Measurements from ENCODE around the gene ITPKC. TPM values are rescaled to one million over a fixed set of nuclear protein-coding genes. Genes with fewer than 3 reads are reported as not detected.

The ITPKC gene
- total and polyA plus RNA-seq, 9 of the 15 experiments (the other 6 are each of a cell fraction or from before 2014, with no cell fraction given): 0.08 to 9.3 (median 5.8) TPM

DNA sequence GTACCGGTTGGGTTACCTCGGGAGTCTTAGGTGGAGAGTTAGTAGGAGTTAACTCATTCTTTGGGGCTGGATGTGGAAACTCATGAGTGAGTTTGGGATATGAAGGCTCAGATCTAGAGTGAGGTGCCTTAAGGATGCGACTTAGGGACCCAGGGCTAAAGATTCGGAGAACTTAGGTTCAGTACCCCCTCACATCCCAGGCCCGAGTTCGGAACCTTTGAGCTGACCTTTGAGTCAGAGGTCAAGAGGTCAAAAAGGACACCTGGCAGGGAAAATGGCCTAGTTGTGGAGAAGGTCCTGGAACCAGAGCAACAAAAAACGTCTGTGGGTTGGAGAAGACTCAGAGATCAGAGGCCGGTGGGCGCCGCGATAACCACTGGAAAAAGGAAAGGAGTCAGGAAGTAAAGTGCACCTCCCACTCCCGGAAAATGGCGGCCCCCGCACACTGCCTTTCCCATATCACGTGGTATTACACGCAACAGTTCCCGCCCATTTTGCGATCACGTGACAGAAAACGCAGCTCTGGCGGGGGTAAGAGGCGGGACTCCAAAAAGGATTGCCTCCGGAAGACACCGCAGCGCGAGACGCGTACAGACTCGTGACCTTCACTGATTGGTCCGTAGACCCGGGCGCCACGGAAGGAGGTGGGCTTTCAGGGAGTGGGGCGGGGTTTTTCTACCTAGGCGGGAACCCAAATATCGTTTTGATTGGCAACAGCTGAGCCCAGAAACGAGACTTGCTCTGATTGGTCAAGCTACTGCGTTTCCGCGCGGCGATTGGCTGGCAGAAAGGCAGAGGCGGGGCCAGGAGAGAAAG lies 33.4 kb downstream of the ITPKC start, which contains the start of gene ACTMAP (continued):
- TF ChIP-seq, protein P1, sequence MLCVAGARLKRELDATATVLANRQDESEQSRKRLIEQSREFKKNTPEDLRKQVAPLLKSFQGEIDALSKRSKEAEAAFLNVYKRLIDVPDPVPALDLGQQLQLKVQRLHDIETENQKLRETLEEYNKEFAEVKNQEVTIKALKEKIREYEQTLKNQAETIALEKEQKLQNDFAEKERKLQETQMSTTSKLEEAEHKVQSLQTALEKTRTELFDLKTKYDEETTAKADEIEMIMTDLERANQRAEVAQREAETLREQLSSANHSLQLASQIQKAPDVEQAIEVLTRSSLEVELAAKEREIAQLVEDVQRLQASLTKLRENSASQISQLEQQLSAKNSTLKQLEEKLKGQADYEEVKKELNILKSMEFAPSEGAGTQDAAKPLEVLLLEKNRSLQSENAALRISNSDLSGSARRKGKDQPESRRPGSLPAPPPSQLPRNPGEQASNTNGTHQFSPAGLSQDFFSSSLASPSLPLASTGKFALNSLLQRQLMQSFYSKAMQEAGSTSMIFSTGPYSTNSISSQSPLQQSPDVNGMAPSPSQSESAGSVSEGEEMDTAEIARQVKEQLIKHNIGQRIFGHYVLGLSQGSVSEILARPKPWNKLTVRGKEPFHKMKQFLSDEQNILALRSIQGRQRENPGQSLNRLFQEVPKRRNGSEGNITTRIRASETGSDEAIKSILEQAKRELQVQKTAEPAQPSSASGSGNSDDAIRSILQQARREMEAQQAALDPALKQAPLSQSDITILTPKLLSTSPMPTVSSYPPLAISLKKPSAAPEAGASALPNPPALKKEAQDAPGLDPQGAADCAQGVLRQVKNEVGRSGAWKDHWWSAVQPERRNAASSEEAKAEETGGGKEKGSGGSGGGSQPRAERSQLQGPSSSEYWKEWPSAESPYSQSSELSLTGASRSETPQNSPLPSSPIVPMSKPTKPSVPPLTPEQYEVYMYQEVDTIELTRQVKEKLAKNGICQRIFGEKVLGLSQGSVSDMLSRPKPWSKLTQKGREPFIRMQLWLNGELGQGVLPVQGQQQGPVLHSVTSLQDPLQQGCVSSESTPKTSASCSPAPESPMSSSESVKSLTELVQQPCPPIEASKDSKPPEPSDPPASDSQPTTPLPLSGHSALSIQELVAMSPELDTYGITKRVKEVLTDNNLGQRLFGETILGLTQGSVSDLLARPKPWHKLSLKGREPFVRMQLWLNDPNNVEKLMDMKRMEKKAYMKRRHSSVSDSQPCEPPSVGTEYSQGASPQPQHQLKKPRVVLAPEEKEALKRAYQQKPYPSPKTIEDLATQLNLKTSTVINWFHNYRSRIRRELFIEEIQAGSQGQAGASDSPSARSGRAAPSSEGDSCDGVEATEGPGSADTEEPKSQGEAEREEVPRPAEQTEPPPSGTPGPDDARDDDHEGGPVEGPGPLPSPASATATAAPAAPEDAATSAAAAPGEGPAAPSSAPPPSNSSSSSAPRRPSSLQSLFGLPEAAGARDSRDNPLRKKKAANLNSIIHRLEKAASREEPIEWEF (CRISPR knock-in tag; IDR thresholded peaks at IDR 0.05): no peak; the same call in 1 of the 2 replicates
- TF ChIP-seq ZZZ3 (IDR thresholded peaks at IDR 0.05): no peak
- TF ChIP-seq CBFB (CRISPR knock-in tag; IDR thresholded peaks at IDR 0.05): no peak
- TF ChIP-seq ZNF830 (CRISPR knock-in tag; IDR thresholded peaks at IDR 0.05): no peak
- TF ChIP-seq ELF2 (CRISPR knock-in tag; IDR thresholded peaks at IDR 0.05): 0 out of 2 replicates have a peak, but pooled peaks have one; percentile 62
- TF ChIP-seq, protein P2, sequence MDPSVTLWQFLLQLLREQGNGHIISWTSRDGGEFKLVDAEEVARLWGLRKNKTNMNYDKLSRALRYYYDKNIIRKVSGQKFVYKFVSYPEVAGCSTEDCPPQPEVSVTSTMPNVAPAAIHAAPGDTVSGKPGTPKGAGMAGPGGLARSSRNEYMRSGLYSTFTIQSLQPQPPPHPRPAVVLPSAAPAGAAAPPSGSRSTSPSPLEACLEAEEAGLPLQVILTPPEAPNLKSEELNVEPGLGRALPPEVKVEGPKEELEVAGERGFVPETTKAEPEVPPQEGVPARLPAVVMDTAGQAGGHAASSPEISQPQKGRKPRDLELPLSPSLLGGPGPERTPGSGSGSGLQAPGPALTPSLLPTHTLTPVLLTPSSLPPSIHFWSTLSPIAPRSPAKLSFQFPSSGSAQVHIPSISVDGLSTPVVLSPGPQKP (CRISPR knock-in tag; IDR thresholded peaks at IDR 0.05): no peak
- no peak for TF ChIP-seq ZNF699 (CRISPR knock-in tag; IDR thresholded peaks at IDR 0.05; ENCODE audit: insufficient replicate concordance)
- TF ChIP-seq, protein P3, sequence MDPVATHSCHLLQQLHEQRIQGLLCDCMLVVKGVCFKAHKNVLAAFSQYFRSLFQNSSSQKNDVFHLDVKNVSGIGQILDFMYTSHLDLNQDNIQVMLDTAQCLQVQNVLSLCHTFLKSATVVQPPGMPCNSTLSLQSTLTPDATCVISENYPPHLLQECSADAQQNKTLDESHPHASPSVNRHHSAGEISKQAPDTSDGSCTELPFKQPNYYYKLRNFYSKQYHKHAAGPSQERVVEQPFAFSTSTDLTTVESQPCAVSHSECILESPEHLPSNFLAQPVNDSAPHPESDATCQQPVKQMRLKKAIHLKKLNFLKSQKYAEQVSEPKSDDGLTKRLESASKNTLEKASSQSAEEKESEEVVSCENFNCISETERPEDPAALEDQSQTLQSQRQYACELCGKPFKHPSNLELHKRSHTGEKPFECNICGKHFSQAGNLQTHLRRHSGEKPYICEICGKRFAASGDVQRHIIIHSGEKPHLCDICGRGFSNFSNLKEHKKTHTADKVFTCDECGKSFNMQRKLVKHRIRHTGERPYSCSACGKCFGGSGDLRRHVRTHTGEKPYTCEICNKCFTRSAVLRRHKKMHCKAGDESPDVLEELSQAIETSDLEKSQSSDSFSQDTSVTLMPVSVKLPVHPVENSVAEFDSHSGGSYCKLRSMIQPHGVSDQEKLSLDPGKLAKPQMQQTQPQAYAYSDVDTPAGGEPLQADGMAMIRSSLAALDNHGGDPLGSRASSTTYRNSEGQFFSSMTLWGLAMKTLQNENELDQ (CRISPR knock-in tag; IDR thresholded peaks at IDR 0.05; ENCODE audit: borderline replicate concordance): no peak
- TF ChIP-seq MEF2A (IDR thresholded peaks at IDR 0.05; ENCODE audit: control insufficient read depth, low read depth, low read length): no peak
- no peak for TF ChIP-seq ZNF324 (CRISPR knock-in tag; IDR thresholded peaks at IDR 0.05)
- TF ChIP-seq TCF7 (IDR thresholded peaks at IDR 0.05; ENCODE audit: borderline replicate concordance): no peak; the same call in 1 of the 2 replicates
- TF ChIP-seq NFIX (CRISPR knock-in tag; IDR thresholded peaks at IDR 0.05; ENCODE audit: low read depth): no peak
- TF ChIP-seq FIP1L1 (IDR thresholded peaks at IDR 0.05; ENCODE audit: low read depth, low read length, poor library complexity, severe bottlenecking): no peak
- TF ChIP-seq, protein P4, sequence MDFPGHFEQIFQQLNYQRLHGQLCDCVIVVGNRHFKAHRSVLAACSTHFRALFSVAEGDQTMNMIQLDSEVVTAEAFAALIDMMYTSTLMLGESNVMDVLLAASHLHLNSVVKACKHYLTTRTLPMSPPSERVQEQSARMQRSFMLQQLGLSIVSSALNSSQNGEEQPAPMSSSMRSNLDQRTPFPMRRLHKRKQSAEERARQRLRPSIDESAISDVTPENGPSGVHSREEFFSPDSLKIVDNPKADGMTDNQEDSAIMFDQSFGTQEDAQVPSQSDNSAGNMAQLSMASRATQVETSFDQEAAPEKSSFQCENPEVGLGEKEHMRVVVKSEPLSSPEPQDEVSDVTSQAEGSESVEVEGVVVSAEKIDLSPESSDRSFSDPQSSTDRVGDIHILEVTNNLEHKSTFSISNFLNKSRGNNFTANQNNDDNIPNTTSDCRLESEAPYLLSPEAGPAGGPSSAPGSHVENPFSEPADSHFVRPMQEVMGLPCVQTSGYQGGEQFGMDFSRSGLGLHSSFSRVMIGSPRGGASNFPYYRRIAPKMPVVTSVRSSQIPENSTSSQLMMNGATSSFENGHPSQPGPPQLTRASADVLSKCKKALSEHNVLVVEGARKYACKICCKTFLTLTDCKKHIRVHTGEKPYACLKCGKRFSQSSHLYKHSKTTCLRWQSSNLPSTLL (IDR thresholded peaks at IDR 0.05): no peak
- no peak for TF ChIP-seq ZBTB1 (CRISPR knock-in tag; IDR thresholded peaks at IDR 0.05; ENCODE audit: borderline replicate concordance, low read depth)
